Peyer's patch (tissue), 4 donors: Measurements from ENCODE around the gene PAM.

Experiments used
- POLR2A ChIP-seq, 2 donors: fragments of 450-650 bp; IDR thresholded peaks; one replicate each; pipeline ENCODE4 v1.5.1; 2017; ENCODE audit warnings: antibody characterized with exemption in 2 of 2, mild to moderate bottlenecking in 2 of 2, moderate library complexity in 2 of 2
- TF ChIP-seq, protein P1 (sequence below), 6 experiments: fragments of 450-650 bp in 4 of 6; fragments of 200-600 bp in 2 of 6; sonication (generic) in 1 of 6; IDR thresholded peaks; one replicate each; pipeline ENCODE4 v1.5.1; 2017 to 2019; ENCODE audit warnings: antibody characterized with exemption in 6 of 6, mild to moderate bottlenecking in 3 of 6, moderate library complexity in 1 of 6

GRCh38 chr5:102830241-102830640 lies 75.1 kb downstream of the PAM start:
- TF ChIP-seq, protein P1, sequence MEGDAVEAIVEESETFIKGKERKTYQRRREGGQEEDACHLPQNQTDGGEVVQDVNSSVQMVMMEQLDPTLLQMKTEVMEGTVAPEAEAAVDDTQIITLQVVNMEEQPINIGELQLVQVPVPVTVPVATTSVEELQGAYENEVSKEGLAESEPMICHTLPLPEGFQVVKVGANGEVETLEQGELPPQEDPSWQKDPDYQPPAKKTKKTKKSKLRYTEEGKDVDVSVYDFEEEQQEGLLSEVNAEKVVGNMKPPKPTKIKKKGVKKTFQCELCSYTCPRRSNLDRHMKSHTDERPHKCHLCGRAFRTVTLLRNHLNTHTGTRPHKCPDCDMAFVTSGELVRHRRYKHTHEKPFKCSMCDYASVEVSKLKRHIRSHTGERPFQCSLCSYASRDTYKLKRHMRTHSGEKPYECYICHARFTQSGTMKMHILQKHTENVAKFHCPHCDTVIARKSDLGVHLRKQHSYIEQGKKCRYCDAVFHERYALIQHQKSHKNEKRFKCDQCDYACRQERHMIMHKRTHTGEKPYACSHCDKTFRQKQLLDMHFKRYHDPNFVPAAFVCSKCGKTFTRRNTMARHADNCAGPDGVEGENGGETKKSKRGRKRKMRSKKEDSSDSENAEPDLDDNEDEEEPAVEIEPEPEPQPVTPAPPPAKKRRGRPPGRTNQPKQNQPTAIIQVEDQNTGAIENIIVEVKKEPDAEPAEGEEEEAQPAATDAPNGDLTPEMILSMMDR (IDR thresholded peaks at IDR 0.05) = no peak
- TF ChIP-seq POLR2A (IDR thresholded peaks at IDR 0.05) = no peak
